ENCODE results near the gene NPC1. TPM values are rescaled to one million over a fixed set of nuclear protein-coding genes. Genes with fewer than 3 reads are reported as not detected.

NPC1 gene
- total and polyA plus RNA-seq, 2 donors (not counting 3 experiments of a cell fraction or from before 2014, with no cell fraction given): 40.6 to 45.2 TPM

DNA sequence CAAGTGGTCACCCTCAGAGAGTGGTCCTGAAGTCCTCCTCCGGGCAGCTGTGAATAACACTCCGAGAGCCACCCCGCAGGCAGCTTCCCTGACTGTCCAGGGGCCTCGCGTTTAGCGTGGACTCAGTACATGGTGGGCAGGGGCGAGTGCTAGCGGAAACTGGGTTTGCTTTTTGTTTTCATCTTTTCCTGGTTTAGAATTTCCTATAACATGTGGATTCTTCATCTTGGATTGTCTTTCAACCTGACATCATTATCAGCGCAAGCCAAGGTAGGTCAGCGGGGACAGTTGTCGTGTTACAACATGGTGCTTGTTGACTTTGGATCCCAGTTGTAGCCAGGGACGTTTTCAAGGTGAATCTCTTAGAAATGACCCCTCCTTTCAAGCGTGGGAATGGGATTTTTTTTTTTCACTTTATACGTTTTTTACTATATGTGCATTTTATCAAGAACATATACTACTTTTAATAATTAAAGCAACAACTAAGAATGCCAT is 62.0 kb downstream of the NPC1 start:
- Histone ChIP-seq H4K20me1 (replicated peaks; ENCODE audit: control insufficient read depth, extremely low read depth, insufficient read depth, low read length) (no peaks in the 10 kb centered on the region), H3K9me3 (replicated peaks; ENCODE audit: control insufficient read depth, insufficient read depth, low read length) (no peaks in the 10 kb centered on the region), H3K9ac (replicated peaks; ENCODE audit: extremely low read depth, insufficient read depth, low read length) (no peak overlapping the region), H3K27me3 (ENCODE audit: control insufficient read depth in 2 of 2, insufficient read depth in 2 of 2, low read length in 2 of 2) (no peaks in the 10 kb centered on the region), H3K79me2 (ENCODE audit: control insufficient read depth, insufficient read depth, low read length) (no peaks in the 10 kb centered on the region), H3K4me3 (replicated peaks in 1 of 3; ENCODE audit: insufficient read depth in 1 of 3, low read depth in 1 of 3, low read length in 3 of 3) (no peak overlapping the region), H2AFZ (ENCODE audit: low read depth, low read length) (no peak overlapping the region), H3K4me1 (ENCODE audit: control insufficient read depth, extremely low read depth, insufficient read depth, low read length) (peaks cover 26% of the 10 kb centered on the region), H3K36me3 (ENCODE audit: control insufficient read depth in 2 of 2, extremely low read depth in 1 of 2, insufficient read depth in 2 of 2, low read length in 2 of 2) (peaks cover 13 to 28% of the 10 kb centered on the region in 2 experiments), H3K4me2 (ENCODE audit: insufficient read depth, low read length) (no peak overlapping the region), H3K9me1 (replicated peaks; ENCODE audit: control insufficient read depth, extremely low read depth, insufficient read depth, low read length) (no peaks in the 10 kb centered on the region), H3K27ac (ENCODE audit: insufficient read depth, low read depth, low read length) (no peak overlapping the region)
- no TSS peak for BruUV-seq (replicated peaks)
- no peak for FAIRE-seq
- POLR2A ChIA-PET: no interaction called here
- no peak for DNase-seq (ENCODE audit: low read depth, low spot score)
- intact Hi-C loops (cut with micrococcal nuclease) (no loop called here), dilution Hi-C loops (cut with MboI; ENCODE audit: extremely low pct_ligation_motif_present, low sequenced_read_pairs) (no loop called here)
- TF ChIP-seq JUN (IDR thresholded peaks at IDR 0.05; ENCODE audit: borderline replicate concordance, insufficient read depth, insufficient read length, low read depth) (no peak), POLR2AphosphoS5 (IDR thresholded peaks at IDR 0.05; ENCODE audit: insufficient read depth, low read depth, low read length) (no peak), MYC (IDR thresholded peaks at IDR 0.05; ENCODE audit: low read depth, low read length) (no peak), FOS (IDR thresholded peaks at IDR 0.05; ENCODE audit: borderline replicate concordance, insufficient read depth, low read length) (no peak)
- TF ChIP-seq, protein P1, sequence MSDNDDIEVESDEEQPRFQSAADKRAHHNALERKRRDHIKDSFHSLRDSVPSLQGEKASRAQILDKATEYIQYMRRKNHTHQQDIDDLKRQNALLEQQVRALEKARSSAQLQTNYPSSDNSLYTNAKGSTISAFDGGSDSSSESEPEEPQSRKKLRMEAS (IDR thresholded peaks at IDR 0.05; ENCODE audit: insufficient read depth, insufficient read length): no peak
- TF ChIP-seq, protein P2, sequence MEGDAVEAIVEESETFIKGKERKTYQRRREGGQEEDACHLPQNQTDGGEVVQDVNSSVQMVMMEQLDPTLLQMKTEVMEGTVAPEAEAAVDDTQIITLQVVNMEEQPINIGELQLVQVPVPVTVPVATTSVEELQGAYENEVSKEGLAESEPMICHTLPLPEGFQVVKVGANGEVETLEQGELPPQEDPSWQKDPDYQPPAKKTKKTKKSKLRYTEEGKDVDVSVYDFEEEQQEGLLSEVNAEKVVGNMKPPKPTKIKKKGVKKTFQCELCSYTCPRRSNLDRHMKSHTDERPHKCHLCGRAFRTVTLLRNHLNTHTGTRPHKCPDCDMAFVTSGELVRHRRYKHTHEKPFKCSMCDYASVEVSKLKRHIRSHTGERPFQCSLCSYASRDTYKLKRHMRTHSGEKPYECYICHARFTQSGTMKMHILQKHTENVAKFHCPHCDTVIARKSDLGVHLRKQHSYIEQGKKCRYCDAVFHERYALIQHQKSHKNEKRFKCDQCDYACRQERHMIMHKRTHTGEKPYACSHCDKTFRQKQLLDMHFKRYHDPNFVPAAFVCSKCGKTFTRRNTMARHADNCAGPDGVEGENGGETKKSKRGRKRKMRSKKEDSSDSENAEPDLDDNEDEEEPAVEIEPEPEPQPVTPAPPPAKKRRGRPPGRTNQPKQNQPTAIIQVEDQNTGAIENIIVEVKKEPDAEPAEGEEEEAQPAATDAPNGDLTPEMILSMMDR (IDR thresholded peaks at IDR 0.05; ENCODE audit: extremely low read depth in 1 of 2, insufficient read depth in 1 of 2, low read depth in 1 of 2, low read length in 2 of 2): no peak
- CTCF ChIA-PET: interaction anchor here (2.5 kb wide), 1 partner anchor 179 kb away, joined by 7 read pairs; no protein-coding TSS in a partner anchor

Measured in endothelial cell of umbilical vein (primary cell).